Spleen (tissue), 11 donors: ENCODE measurements around the gene SORD. TPM values are rescaled to one million over a fixed set of nuclear protein-coding genes. Genes with fewer than 3 reads are reported as not detected.
"Not testable (repeated sequence)": the region's sequence is repeated elsewhere in the genome, so short reads cannot be mapped to it uniquely, and the experiment has no call there.

Source experiments
- DNase-seq: peaks from one replicate; pipeline ENCODE4 v3.0.0-alpha.2; 2020
- H3K27ac ChIP-seq, 8 donors: fragments of 200-600 bp; sonication (generic) in 7 of 8; 1 replicate in 4 of 8; 2 replicates in 4 of 8; pipeline versions ENCODE4 v1.5.0 to v1.8.0; 2016 to 2021; ENCODE audit warnings: inconsistent platforms in 4 of 8, mild to moderate bottlenecking in 4 of 8, moderate library complexity in 1 of 8
- H3K27me3 ChIP-seq, 7 donors: fragments of 200-600 bp; sonication (generic) in 6 of 7; replicated peaks in 1 of 7; 1 replicate in 4 of 7; 2 replicates in 3 of 7; pipeline versions ENCODE4 v1.5.0 to v1.8.0; 2016 to 2021; ENCODE audit warnings: inconsistent platforms in 3 of 7, mild to moderate bottlenecking in 1 of 7
- H3K36me3 ChIP-seq, 6 donors: fragments of 200-600 bp; sonication (generic) in 5 of 6; 1 replicate in 4 of 6; 2 replicates in 2 of 6; pipeline versions ENCODE4 v1.5.0 to v1.8.0; 2016 to 2021; ENCODE audit warnings: inconsistent platforms in 2 of 6
- H3K4me1 ChIP-seq, 6 donors: fragments of 200-600 bp; sonication (generic) in 5 of 6; 1 replicate in 3 of 6; 2 replicates in 3 of 6; pipeline versions ENCODE4 v1.5.0 to v1.8.0; 2016 to 2021; ENCODE audit warnings: inconsistent platforms in 3 of 6
- H3K4me3 ChIP-seq, 8 donors: fragments of 200-600 bp; sonication (generic) in 7 of 8; 1 replicate in 4 of 8; 2 replicates in 4 of 8; pipeline versions ENCODE4 v1.5.0 to v1.8.0; 2016 to 2021; ENCODE audit warnings: inconsistent platforms in 4 of 8, mild to moderate bottlenecking in 4 of 8, moderate library complexity in 2 of 8
- H3K9me3 ChIP-seq, 8 donors: fragments of 200-600 bp; sonication (generic) in 7 of 8; 1 replicate in 4 of 8; 2 replicates in 4 of 8; pipeline versions ENCODE4 v1.5.0 to v1.8.0; 2016 to 2021; ENCODE audit warnings: inconsistent platforms in 4 of 8
- POLR2A ChIP-seq, 3 donors: fragments of 450-650 bp; IDR thresholded peaks; one replicate each; pipeline ENCODE4 v1.5.1; 2017; ENCODE audit warnings: antibody characterized with exemption in 3 of 3, mild to moderate bottlenecking in 1 of 3
- POLR2AphosphoS5 ChIP-seq, 3 donors: sonication (generic); formaldehyde crosslinking; IDR thresholded peaks; one replicate each; pipeline ENCODE4 v1.5.1; 2017; ENCODE audit warnings: antibody characterized with exemption in 3 of 3
- WGBS, 5 donors: extraction: QIAGEN DNeasy Blood & Tissue Kit in 3 of 5; methylation state at CpG; one replicate each; pipeline versions ENCODE4 v1.1.5 to v1.1.7; 2013 to 2018; 5-methylcytosine and 5-hydroxymethylcytosine counted together
- intact Hi-C: fragments of 100-400 bp; cut with DNase I; formaldehyde crosslinking; loops from one replicate; pipeline ENCODE4 v1.15.0; 2023; ENCODE audit warnings: low total_unique reads
- polyA plus RNA-seq, 3 donors: library from polyadenylated mRNA; stranded (reverse); fragments of 200-250 nt; gene quantifications; one replicate each; pipeline ENCODE4 v1.2.1, GENCODE V29; 2013
- total RNA-seq, 7 donors: library from RNA; depleted of rRNA in 3 of 7; stranded (reverse); fragments of >200 nt in 3 of 7; fragmentation: NEBNext Ultra II Directional in 4 of 7; extraction: Animal tissue kit (Norgen Biotek cat#: 25700) in 4 of 7; gene quantifications; one replicate each; pipeline versions ENCODE4 v1.1.0 to v1.2.1, GENCODE V29; 2016 to 2021
- TF ChIP-seq, protein P1 (sequence below), 11 experiments: fragments of 200-600 bp in 7 of 11; fragments of 450-650 bp in 4 of 11; sonication (generic) in 4 of 11; IDR thresholded peaks in 8 of 11; conservative IDR thresholded peaks in 3 of 11; 1 replicate in 7 of 11; 2 replicates in 4 of 11; pipeline versions ENCODE4 v1.4.0 to v1.8.0; 2016 to 2021; ENCODE audit warnings: antibody characterized with exemption in 11 of 11, inconsistent platforms in 4 of 11, mild to moderate bottlenecking in 1 of 11
- donor health status: healthy with polysubstance abuse.
- donor health status: DM: no; HTN: no; CAD: no; lungs with moderate emphysema.
- donor health status: DM: no; HTN: no; CAD: no.
- donor health status: Bipolar disorder and iron deficiency.
- donor health status: healthy.
- donor health status: DM: no; HTN: no; CAD: no.
- donor health status: DM: yes; HTN: yes; CAD: no.

The SORD gene
- total and polyA plus RNA-seq, 10 donors, result 2.6 to 12.5 (median 7.7) TPM

DNA sequence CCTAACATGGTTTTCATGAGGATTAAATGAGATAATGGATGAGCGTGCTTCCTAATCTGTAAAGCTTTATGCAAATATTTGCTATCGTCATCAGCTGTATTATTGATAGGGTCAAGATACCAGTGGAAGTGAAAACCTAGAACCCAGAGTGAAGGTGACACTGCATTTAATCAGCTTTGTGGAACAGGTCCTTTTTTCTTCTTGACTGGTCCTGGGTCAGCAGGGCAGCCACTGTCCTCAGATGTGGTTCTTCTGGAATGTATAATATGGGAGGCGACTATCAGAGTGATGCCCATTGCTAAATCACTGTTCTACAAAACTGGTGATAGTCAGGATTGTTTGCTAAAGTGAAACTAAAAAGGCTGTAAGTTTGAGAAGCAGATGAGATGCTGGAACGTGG lies 41.4 kb downstream of the SORD start:
- WGBS, 5 donors, result 85 to 94% (median 89%) methylated on average over 4 of the region's 4 CpGs
- Histone ChIP-seq H3K27ac (no peak overlapping the region), H3K4me1 (peaks cover 0 to 8% (median 6%) of the 10 kb centered on the region in 6 donors), H3K36me3 (peaks cover 0 to 5% (median 0%) of the 10 kb centered on the region in 6 donors), H3K4me3 (no peak overlapping the region), H3K9me3 (no peaks in the 10 kb centered on the region), H3K27me3 (no peaks in the 10 kb centered on the region)
- intact Hi-C loops, result no loop called here
- TF ChIP-seq, protein P1, sequence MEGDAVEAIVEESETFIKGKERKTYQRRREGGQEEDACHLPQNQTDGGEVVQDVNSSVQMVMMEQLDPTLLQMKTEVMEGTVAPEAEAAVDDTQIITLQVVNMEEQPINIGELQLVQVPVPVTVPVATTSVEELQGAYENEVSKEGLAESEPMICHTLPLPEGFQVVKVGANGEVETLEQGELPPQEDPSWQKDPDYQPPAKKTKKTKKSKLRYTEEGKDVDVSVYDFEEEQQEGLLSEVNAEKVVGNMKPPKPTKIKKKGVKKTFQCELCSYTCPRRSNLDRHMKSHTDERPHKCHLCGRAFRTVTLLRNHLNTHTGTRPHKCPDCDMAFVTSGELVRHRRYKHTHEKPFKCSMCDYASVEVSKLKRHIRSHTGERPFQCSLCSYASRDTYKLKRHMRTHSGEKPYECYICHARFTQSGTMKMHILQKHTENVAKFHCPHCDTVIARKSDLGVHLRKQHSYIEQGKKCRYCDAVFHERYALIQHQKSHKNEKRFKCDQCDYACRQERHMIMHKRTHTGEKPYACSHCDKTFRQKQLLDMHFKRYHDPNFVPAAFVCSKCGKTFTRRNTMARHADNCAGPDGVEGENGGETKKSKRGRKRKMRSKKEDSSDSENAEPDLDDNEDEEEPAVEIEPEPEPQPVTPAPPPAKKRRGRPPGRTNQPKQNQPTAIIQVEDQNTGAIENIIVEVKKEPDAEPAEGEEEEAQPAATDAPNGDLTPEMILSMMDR (IDR thresholded peaks at IDR 0.05 in 8 of 11, conservative IDR thresholded peaks at IDR 0.05 in 3 of 11), result no peak
- no peak for TF ChIP-seq POLR2A (IDR thresholded peaks at IDR 0.05)
- TF ChIP-seq POLR2AphosphoS5 (IDR thresholded peaks at IDR 0.05), result no peak
- DNase-seq, result no peak

DNA sequence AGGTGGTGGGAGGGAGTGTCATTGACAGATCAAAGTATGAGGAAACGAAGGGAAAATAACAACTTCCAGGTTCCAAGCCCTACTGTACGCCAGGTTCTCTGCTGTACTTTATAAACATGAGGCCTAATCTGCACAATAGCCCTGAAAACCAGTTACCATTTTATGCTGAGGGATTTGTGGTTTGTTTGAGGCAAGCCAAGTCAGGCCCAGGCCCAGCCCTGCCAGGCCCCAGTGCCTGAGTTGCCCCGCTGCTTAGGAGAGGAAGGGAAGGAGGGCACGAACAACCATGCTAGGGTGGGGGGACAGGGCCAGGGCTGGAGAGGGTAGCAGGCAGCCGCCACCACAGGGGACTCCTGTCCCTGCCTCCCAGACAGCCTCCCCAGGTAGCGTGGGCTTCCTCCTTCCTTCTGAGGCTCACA lies 47.0 kb downstream of the SORD start:
- DNase-seq, H3K4me1 ChIP-seq, intact Hi-C loops, H3K9me3 ChIP-seq, H3K27ac ChIP-seq, H3K4me3 ChIP-seq, H3K27me3 ChIP-seq: not testable (repeated sequence)
- H3K36me3 ChIP-seq, result peaks cover 0 to 11% (median 0%) of the 10 kb centered on the region in 6 donors
- WGBS, 5 donors, result 39 to 80% (median 66%) methylated on average over 2 to 5 of the region's 6 CpGs

DNA sequence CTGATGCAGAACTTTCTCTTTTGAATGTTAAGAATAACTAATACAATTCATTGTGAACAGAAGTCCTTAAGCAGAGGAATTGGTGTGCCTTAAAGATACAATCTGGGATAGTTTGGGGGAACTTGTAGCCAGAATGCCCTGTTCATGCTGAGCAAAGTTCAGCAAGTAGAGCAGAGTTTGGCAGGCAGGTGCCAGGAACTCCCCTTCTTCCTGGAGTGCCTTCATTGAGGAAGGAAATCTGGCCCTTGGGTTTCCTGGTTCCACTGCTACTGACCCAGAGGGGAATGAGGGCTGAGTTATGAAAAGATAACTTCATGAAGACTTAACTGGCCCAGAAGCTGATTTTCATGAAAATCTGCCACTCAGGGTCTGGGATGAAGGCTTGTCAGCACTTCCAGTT lies 50.6 kb downstream of the SORD start:
- H3K27ac ChIP-seq, H3K4me1 ChIP-seq, H3K27me3 ChIP-seq, intact Hi-C loops, H3K9me3 ChIP-seq, H3K4me3 ChIP-seq, DNase-seq: not testable (repeated sequence)
- peaks cover 0 to 11% (median 0%) of the 10 kb centered on the region in 6 donors for H3K36me3 ChIP-seq

DNA sequence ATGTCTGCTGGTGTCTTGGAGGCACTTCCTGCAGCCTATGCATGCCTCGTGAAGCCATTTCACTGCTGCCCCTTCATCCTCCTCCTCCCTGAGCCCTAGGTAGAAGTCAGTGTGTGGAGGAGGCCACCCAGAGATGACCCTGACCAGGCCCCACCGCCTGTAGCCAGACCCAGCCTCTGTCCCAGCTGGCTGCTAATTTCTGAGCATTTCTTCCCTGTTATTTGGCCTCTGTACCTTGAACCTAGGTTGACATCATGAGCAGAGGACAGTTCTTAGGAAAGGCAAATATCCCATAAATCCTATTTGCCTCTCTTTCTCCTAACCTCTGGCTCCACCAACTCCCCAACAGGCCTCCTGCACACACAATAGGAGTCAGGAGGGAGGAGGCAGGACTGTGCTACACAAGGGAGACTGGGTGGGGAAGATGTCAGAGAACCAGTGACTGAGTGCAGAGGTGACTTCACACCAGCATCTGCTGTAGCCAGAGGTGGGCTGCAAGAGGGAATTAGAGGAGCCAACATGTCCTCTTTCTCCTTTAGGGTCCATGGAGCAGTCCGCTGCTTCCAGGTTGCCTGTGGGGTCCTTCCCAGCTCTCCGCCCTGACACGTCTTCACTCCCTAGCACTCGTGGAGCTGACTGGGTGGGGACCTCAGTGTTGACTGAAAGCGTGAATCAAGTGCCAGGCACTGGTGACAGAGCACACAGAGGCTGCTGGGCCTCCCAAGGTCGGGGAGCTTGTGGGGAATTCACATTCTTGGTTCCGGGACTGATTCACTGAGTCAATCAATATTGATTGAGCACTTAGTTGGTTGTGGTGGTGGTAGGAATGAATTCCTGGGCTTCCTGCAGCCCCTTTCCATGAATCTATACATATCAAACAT lies 52.7 kb downstream of the SORD start:
- H3K9me3 ChIP-seq, H3K36me3 ChIP-seq, H3K4me1 ChIP-seq, H3K27ac ChIP-seq, H3K27me3 ChIP-seq, DNase-seq, intact Hi-C loops, H3K4me3 ChIP-seq: not testable (repeated sequence)
- WGBS, 5 donors, result 83 to 100% (median 100%) methylated on average over 1 of the region's 9 CpGs

DNA sequence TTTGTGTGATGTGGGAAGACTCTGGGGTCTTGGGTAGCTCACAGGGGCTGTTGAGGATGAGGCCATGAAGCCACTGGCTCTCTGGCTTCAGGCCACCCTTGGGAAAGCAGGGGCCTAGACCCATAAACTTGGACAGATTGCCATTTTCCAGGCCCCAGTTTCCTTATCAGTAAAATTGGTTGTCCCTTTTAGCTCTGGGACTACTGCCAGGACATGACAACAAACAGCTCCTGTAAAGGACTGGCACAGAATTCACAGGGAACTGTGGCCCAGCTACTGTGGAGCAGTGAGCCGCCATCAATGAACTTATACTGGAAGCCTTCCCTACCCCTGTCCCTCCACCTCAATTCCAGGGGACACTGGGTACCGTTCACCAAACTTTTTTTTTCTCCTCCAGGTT lies 54.4 kb downstream of the SORD start:
- H3K4me3 ChIP-seq, DNase-seq, H3K27me3 ChIP-seq, H3K4me1 ChIP-seq, H3K36me3 ChIP-seq, H3K9me3 ChIP-seq, H3K27ac ChIP-seq, intact Hi-C loops: not testable (repeated sequence)
- 79 to 92% (median 89%) methylated on average over 2 of the region's 2 CpGs for WGBS, 5 donors

DNA sequence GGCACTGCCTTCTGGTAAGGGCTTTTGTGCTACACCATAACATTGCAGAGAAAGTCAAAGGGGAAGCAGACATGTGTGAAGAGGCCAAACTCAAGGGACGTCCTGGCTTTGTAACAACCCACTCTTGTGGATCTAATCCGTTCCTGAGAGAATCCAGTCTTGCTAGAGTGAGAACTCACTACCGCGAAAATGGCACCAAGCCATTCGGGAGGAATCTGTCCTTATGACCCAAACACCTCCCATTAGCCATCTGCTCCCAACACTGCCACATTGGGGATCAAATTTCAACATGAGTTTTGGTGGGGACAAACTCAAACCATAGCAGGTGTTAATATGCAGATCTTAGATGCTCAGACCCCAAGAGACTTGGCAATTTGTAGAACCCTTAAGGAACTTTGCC lies 56.2 kb downstream of the SORD start:
- H3K4me3 ChIP-seq, H3K4me1 ChIP-seq, H3K27me3 ChIP-seq, intact Hi-C loops, H3K9me3 ChIP-seq, H3K36me3 ChIP-seq, H3K27ac ChIP-seq, DNase-seq: not testable (repeated sequence)
- 81 to 90% (median 87%) methylated on average over 5 of the region's 5 CpGs for WGBS, 5 donors

DNA sequence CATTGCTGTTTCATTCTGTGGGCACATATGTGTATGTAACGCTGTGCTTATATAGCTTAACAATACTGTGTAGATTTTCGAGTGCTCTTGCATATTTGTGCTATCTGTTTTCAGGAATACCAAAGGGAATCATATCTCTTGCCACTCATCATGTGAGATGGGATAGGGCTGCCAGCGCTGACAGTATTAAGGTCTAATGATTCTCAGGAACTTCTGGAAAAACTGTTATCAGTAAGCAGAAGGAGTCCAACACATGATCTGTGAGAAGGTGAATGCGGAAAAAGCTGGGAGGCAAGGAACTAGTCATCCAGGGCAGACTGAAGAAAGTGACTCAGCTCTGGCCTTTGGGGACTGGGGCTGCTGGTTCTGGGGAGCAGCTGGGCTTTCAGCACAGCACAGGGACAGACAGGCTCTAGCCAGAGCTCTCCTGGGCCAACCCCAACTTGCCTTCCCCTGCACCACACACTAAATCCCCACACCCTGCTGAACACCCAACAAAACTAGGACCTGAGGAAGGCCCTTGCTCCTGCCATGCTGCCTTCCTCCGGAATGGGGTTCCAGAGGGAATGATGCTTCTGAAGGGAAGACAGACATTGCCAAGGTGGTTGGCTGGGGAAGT lies 56.7 kb downstream of the SORD start:
- H3K9me3 ChIP-seq, H3K27ac ChIP-seq, H3K36me3 ChIP-seq, H3K4me1 ChIP-seq, H3K4me3 ChIP-seq, DNase-seq, H3K27me3 ChIP-seq, intact Hi-C loops: not testable (repeated sequence)
- 83 to 95% (median 91%) methylated on average over 4 to 5 of the region's 5 CpGs for WGBS, 5 donors

DNA sequence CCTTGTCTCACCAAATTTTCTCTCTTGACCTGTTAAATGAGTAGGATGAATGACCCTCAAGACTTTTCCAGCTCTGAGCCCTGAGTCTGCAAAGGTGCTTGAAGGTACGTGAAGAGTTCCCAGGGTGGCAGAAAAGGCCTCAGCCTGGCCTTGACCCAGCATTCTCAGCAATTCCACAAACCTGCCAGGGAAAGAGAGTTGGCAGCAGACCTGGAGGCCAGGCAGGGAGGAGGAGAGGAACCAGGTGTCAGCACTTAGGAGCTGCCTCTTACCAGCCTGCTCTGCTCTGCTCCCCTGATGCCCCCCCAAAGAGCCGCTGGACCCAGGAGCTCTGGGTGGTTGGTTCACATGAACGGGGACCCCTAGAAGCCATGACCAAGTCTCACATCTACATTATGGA lies 57.6 kb downstream of the SORD start:
- intact Hi-C loops, H3K4me3 ChIP-seq, H3K9me3 ChIP-seq, H3K36me3 ChIP-seq, H3K4me1 ChIP-seq, H3K27me3 ChIP-seq, DNase-seq, H3K27ac ChIP-seq: not testable (repeated sequence)
- whole genome bisulfite sequencing, 5 donors, result 67 to 100% (median 93%) methylated on average over 1 to 2 of the region's 3 CpGs

DNA sequence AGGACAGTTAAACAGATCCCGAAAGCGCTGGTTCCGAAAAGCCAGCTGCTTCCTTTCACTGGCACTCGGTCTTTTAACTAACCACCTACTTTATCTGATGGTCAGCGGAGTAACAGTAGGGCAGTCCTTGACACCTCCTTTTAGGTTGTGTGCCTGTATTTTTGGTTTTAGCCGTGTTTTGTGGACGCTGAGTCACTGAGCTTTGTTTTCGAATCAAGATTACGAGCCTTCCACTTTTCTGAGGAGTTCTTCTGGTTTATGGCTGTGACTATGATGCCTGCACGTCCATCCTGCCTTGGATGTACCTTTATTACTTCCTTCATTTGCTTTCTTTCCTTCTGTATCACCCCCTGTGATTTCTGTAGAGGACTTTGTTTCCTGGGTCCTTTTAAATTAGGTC lies 59.4 kb downstream of the SORD start:
- H3K9me3 ChIP-seq, H3K4me3 ChIP-seq, H3K36me3 ChIP-seq, H3K4me1 ChIP-seq, intact Hi-C loops, DNase-seq, H3K27ac ChIP-seq: not testable (repeated sequence)
- WGBS, 5 donors, result 66 to 81% (median 72%) methylated on average over 6 to 9 of the region's 10 CpGs
- H3K27me3 ChIP-seq, result peaks cover 0 to 17% (median 0%) of the 10 kb centered on the region in 7 donors
